ENCODE measurements around the gene TEX55.

Gene TEX55

DNA sequence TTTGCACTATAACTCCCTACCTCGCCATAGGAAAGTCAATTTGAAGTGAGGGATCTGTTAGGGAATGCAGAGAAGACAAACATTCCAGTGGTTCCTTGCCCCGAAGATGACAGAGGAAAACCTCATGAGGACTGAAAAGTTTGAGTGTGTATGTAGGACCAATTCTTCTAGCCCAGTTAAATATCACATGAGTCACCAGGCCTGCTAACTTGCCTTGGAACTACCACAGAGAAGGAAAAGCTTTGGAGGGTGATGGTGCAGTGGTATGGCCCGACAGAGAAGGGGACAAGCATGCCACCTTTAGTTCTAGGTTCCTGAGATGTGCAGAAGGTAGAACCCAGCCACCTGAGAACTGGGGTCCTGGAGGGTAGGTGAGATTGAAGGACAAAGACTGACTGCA lies 24.9 kb downstream of the TEX55 start:
- H3K27me3 ChIP-seq (ENCODE audit: control insufficient read depth, insufficient read depth, low read length), result no peaks in the 10 kb centered on the region
- H3K4me3 ChIP-seq (ENCODE audit: low read depth, low read length), result no peak overlapping the region
- H3K79me2 ChIP-seq, result no peaks in the 10 kb centered on the region
- no peaks in the 10 kb centered on the region for H3K36me3 ChIP-seq (ENCODE audit: control insufficient read depth, insufficient read depth, low read length)
- TF ChIP-seq, protein P1, sequence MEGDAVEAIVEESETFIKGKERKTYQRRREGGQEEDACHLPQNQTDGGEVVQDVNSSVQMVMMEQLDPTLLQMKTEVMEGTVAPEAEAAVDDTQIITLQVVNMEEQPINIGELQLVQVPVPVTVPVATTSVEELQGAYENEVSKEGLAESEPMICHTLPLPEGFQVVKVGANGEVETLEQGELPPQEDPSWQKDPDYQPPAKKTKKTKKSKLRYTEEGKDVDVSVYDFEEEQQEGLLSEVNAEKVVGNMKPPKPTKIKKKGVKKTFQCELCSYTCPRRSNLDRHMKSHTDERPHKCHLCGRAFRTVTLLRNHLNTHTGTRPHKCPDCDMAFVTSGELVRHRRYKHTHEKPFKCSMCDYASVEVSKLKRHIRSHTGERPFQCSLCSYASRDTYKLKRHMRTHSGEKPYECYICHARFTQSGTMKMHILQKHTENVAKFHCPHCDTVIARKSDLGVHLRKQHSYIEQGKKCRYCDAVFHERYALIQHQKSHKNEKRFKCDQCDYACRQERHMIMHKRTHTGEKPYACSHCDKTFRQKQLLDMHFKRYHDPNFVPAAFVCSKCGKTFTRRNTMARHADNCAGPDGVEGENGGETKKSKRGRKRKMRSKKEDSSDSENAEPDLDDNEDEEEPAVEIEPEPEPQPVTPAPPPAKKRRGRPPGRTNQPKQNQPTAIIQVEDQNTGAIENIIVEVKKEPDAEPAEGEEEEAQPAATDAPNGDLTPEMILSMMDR (IDR thresholded peaks at IDR 0.05), result no peak
- H3K4me1 ChIP-seq, result no peaks in the 10 kb centered on the region
- no peak overlapping the region for H3K27ac ChIP-seq
- H3K9me3 ChIP-seq (ENCODE audit: control insufficient read depth, low read length), result no peaks in the 10 kb centered on the region
- H3K4me2 ChIP-seq (ENCODE audit: low read length), result no peak overlapping the region
- H3K9ac ChIP-seq, result no peak overlapping the region
- H2AFZ ChIP-seq, result no peak overlapping the region

DNA sequence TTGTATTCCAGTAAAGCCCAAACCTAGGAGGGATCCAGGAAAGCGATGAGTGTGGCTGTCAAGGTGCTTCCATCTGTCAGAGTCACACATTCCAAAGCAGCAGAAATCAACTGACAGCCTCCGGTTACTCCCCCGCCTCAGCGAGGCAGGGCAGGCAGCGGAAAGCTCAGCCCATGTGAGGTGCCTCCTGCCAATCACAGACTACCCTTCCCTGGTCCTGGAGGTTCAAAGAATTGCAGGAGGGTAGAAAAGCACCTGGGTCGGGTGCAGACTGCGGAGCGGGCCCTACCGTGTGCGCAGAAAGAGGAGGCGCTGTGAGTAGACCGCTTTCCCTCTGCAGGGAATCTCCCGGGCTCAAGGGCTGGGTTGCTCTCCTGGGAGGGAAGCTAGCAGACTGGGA lies 27.4 kb downstream of the TEX55 start, which contains the start of gene UPK1B:
Gene UPK1B (plus strand): TSS at position 274 of the 400 bp plus-strand sequence. CDS start 13,144 bp downstream, outside the sequence.
- Histone ChIP-seq H3K4me3 (ENCODE audit: low read depth, low read length) (no peak within 1 kb of the TSS), H3K4me1 (no peaks in the 10 kb centered on the region), H2AFZ (peak within 1 kb of the TSS; percentile 45), H3K27me3 (ENCODE audit: control insufficient read depth, insufficient read depth, low read length) (no peaks in the 10 kb centered on the region), H3K9ac (no peak within 1 kb of the TSS), H3K27ac (no peak within 1 kb of the TSS), H3K4me2 (ENCODE audit: low read length) (no peak within 1 kb of the TSS), H3K9me3 (ENCODE audit: control insufficient read depth, low read length) (no peaks in the 10 kb centered on the region), H3K79me2 (no peaks in the 10 kb centered on the region), H3K36me3 (ENCODE audit: control insufficient read depth, insufficient read depth, low read length) (no peaks in the 10 kb centered on the region)
- TF ChIP-seq, protein P1 (IDR thresholded peaks at IDR 0.05), result no peak

DNA sequence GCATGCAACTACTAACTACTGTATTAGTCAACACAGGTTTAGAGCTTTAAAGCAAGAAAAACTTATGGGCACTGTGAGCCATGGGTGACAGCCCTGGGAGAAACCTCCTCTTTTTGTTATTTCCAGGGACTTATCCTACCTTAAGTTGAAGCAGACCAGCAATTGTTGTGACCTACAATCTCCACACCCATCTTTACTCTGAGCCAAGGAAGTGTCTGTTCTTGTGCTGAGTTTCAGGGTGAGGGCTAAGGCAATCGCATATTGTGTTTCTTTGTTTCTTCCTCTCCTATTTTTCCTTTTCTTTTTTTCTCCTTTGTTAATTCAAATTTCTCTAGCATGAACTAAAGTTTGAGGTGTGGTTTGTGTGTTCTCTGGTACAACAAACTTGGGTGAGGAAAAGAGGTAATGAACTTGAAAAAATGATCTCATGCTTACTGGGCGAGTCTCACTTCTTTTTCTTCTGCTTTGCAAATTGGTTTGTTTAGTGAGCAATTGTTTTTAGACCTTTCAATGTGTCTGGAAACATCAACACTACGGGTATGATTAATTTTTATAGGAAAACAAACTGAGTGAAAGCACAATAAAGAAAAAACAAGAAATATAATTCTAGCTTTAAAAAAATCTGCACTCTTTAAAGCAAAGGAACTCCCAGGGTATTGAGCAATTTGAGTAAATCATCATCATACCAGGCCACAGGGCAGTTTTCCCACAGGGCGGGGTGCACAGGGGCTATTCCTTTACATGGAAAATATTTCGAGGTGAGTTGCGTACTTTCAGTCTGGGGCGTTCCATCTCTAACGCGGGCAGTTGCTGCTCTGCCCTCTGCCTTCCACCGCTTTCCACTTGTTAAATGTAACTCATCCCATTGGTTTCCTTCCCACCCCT lies 30.1 kb downstream of the TEX55 start:
- no peaks in the 10 kb centered on the region for H3K27me3 ChIP-seq (ENCODE audit: control insufficient read depth, insufficient read depth, low read length)
- TF ChIP-seq, protein P1 (IDR thresholded peaks at IDR 0.05), result no peak
- no peak overlapping the region for H3K27ac ChIP-seq
- H3K9ac ChIP-seq, result no peak overlapping the region
- H2AFZ ChIP-seq, result no peak overlapping the region
- H3K79me2 ChIP-seq, result no peaks in the 10 kb centered on the region
- H3K4me2 ChIP-seq (ENCODE audit: low read length), result no peak overlapping the region
- no peaks in the 10 kb centered on the region for H3K4me1 ChIP-seq
- H3K36me3 ChIP-seq (ENCODE audit: control insufficient read depth, insufficient read depth, low read length), result no peaks in the 10 kb centered on the region
- H3K9me3 ChIP-seq (ENCODE audit: control insufficient read depth, low read length), result no peaks in the 10 kb centered on the region
- H3K4me3 ChIP-seq (ENCODE audit: low read depth, low read length), result no peak overlapping the region

DNA sequence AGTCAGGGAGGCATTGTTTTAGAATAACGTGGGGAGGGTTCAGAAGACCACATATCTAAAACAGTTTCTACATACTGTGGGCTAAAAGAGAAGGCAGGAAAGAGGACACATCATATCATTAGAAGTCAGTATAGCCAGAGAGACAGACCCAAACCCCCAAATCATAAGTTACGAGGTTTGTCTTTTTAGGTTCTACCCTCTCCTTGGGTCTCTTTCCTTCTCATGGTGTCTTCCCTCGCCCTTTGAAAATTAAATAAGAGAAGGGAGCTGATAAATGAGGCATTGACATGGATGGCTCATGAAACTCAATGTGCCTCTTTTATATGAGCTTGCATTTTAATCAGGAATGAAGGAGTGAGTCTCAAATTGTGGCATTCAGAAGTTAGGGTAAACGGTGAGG lies 30.8 kb downstream of the TEX55 start:
- H3K4me2 ChIP-seq (ENCODE audit: low read length), result no peak overlapping the region
- no peaks in the 10 kb centered on the region for H3K79me2 ChIP-seq
- H3K36me3 ChIP-seq (ENCODE audit: control insufficient read depth, insufficient read depth, low read length), result no peaks in the 10 kb centered on the region
- H3K4me3 ChIP-seq (ENCODE audit: low read depth, low read length), result no peak overlapping the region
- no peak overlapping the region for H2AFZ ChIP-seq
- no peaks in the 10 kb centered on the region for H3K4me1 ChIP-seq
- H3K9ac ChIP-seq, result no peak overlapping the region
- no peak overlapping the region for H3K27ac ChIP-seq
- no peaks in the 10 kb centered on the region for H3K9me3 ChIP-seq (ENCODE audit: control insufficient read depth, low read length)
- TF ChIP-seq, protein P1 (IDR thresholded peaks at IDR 0.05), result no peak
- H3K27me3 ChIP-seq (ENCODE audit: control insufficient read depth, insufficient read depth, low read length), result no peaks in the 10 kb centered on the region

DNA sequence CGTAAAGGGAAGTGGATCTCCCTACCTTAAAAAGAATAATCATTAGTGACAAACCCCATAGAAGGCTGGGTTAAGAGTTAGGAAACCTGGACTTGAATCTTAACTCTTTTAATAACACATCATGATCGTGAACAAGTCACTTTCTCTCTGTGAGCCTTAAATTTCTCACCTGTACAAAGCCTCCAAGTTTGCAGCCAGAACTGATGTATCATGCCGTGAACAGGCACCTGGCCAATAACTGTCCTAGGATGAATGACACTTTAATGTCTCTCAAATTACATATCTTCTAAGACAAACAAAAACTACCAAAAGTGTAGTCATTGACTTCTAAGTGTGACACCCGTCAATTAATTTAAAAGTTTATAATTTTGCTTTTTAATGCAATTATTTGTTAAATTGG lies 31.4 kb downstream of the TEX55 start:
- H3K27ac ChIP-seq, result no peak overlapping the region

More for the DNA sequence above, 31.4 kb downstream of the TEX55 start:
- Histone ChIP-seq H3K4me2 (ENCODE audit: low read length) (no peak overlapping the region), H3K79me2 (no peaks in the 10 kb centered on the region), H3K9me3 (ENCODE audit: control insufficient read depth, low read length) (no peaks in the 10 kb centered on the region), H3K4me1 (no peaks in the 10 kb centered on the region), H2AFZ (no peak overlapping the region), H3K9ac (no peak overlapping the region), H3K27me3 (ENCODE audit: control insufficient read depth, insufficient read depth, low read length) (no peaks in the 10 kb centered on the region), H3K4me3 (ENCODE audit: low read depth, low read length) (no peak overlapping the region), H3K36me3 (ENCODE audit: control insufficient read depth, insufficient read depth, low read length) (no peaks in the 10 kb centered on the region)
- TF ChIP-seq, protein P1 (IDR thresholded peaks at IDR 0.05), result no peak
